ENCODE results near the gene UPK3A. TPM values are rescaled to one million over a fixed set of nuclear protein-coding genes. Genes with fewer than 3 reads are reported as not detected.

The UPK3A gene
- total RNA-seq, 2 donors from 2014 or later: not detected

- ATAC-seq (peak in 1 of 2 donors; percentile 44), DNase-seq (ENCODE audit: low spot score) (no peak)
- Mint-ChIP-seq H3K27me3 (peaks cover 0 to 11% of the 10 kb centered on the region in 2 donors), H3K4me1 (ENCODE audit: low read depth in 2 of 2) (peaks cover 5 to 8% of the 10 kb centered on the region in 2 donors), H3K4me3 (no peak overlapping the region), H3K36me3 (no peaks in the 10 kb centered on the region), H3K9me3 (no peaks in the 10 kb centered on the region), H3K27ac (no peak overlapping the region)
These were observed 14.3 kb downstream of the UPK3A start for GRCh38 chr22:45298934-45299505.

- H3K27me3 Mint-ChIP-seq: peaks cover 0 to 11% of the 10 kb centered on the region in 2 donors
- no peaks in the 10 kb centered on the region for H3K9me3 Mint-ChIP-seq
- no peaks in the 10 kb centered on the region for H3K36me3 Mint-ChIP-seq
- no peak for ATAC-seq
- H3K27ac Mint-ChIP-seq: no peak overlapping the region
- no peak overlapping the region for H3K4me3 Mint-ChIP-seq
- no peak for DNase-seq (ENCODE audit: low spot score)
- peaks cover 0 to 5% of the 10 kb centered on the region in 2 donors for H3K4me1 Mint-ChIP-seq (ENCODE audit: low read depth in 2 of 2)
These were observed 18.0 kb downstream of the UPK3A start for GRCh38 chr22:45302751-45303150.

DNA sequence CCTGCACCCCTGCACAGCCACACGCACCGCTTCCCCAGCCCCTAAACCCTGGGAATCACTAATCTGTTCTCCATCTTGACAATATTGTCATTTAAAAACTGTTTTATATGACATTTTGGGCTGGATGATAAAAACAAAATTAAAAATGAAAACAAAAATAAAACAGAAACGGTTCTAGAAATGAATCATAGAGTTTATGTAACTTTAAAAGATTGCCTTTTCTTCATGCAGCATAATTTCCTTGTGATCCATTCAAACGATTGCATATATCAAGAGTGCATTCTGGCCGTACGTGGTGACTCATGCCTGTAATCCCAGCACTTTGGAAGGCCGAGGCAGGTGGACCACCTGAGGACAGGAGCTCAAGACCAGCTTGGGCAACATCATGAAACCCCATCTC, 18.4 kb downstream of the UPK3A start:
- peaks cover 0 to 5% of the 10 kb centered on the region in 2 donors for H3K4me1 Mint-ChIP-seq (ENCODE audit: low read depth in 2 of 2)

GRCh38 chr22:45304971-45305370, 20.2 kb downstream of the UPK3A start:
- Mint-ChIP-seq H3K4me3 (no peak overlapping the region), H3K9me3 (no peaks in the 10 kb centered on the region), H3K36me3 (no peaks in the 10 kb centered on the region), H3K4me1 (ENCODE audit: low read depth in 2 of 2) (peaks cover 9 to 15% of the 10 kb centered on the region in 2 donors), H3K27ac (no peak overlapping the region), H3K27me3 (peaks cover 0 to 2% of the 10 kb centered on the region in 2 donors)
- ATAC-seq (no peak), DNase-seq (ENCODE audit: low spot score) (no peak)

More for the DNA sequence above, 18.4 kb downstream of the UPK3A start:
- DNase-seq (ENCODE audit: low spot score): no peak
- H3K4me3 Mint-ChIP-seq: no peak overlapping the region
- ATAC-seq: no peak
- no peaks in the 10 kb centered on the region for H3K36me3 Mint-ChIP-seq
- no peaks in the 10 kb centered on the region for H3K9me3 Mint-ChIP-seq
- H3K27me3 Mint-ChIP-seq: peaks cover 0 to 10% of the 10 kb centered on the region in 2 donors
- no peak overlapping the region for H3K27ac Mint-ChIP-seq

DNA sequence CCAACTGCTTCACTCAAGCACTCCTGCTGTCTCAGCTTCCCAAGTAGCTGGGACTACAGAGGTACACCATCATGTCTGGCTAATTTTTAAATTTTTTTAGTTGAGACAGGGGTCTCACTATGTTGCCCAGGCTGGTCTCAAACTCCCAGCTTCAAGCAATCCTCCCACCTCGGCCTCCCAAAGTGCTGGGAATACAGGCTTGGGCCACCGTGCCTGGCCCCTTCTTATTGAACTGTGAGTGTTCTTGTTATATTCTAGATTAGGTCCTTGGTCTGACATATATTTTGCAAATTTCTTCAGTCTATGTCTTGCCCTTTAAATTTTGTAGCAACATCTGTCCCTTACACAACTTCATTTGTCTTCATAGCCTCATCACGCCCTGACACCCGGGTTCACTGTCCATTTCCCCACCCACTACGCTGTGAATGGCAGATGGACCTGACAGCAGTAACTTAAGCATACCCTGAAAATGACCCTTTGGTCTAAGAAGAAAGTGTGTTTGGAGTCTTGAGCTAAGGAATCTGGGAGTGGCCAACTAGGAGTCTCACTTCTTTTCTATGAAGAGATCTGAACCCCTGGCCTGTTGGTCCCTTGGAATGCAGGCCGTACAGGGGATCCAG, 20.8 kb downstream of the UPK3A start:
- ATAC-seq: no peak
- Mint-ChIP-seq H3K4me3 (no peak overlapping the region), H3K27ac (no peak overlapping the region), H3K27me3 (peaks cover 0 to 2% of the 10 kb centered on the region in 2 donors), H3K4me1 (ENCODE audit: low read depth in 2 of 2) (peaks cover 10 to 16% of the 10 kb centered on the region in 2 donors), H3K36me3 (no peaks in the 10 kb centered on the region), H3K9me3 (no peaks in the 10 kb centered on the region)
- DNase-seq (ENCODE audit: low spot score): no peak

DNA sequence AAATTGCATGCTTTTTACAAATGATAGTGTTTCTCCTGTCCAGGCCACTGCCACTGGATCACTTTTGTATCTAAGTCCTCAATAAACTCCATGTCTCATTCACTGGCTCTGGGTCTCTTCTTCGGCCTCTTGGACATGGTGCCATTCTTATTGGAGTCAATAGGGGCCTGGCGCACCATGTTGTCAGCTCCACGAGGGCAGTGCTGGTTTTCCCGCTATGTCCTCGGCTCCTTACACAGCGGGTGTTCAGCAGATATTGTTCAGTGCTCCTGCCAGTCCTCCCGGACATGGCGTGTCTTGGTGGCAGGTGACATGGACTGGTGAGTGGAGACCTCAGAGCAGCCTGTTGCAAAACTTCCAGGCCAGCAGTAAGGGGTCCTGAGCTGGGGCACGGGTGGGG, 21.4 kb downstream of the UPK3A start:
- Mint-ChIP-seq H3K27ac (no peak overlapping the region), H3K4me3 (no peak overlapping the region), H3K36me3 (no peaks in the 10 kb centered on the region), H3K4me1 (ENCODE audit: low read depth in 2 of 2) (peaks cover 15 to 22% of the 10 kb centered on the region in 2 donors), H3K9me3 (no peaks in the 10 kb centered on the region), H3K27me3 (peaks cover 0 to 2% of the 10 kb centered on the region in 2 donors)
- DNase-seq (ENCODE audit: low spot score) (no peak), ATAC-seq (no peak)

- Mint-ChIP-seq H3K9me3 (no peaks in the 10 kb centered on the region), H3K27ac (peak overlapping the region; percentile 87 to 88), H3K36me3 (no peaks in the 10 kb centered on the region), H3K27me3 (no peaks in the 10 kb centered on the region), H3K4me1 (ENCODE audit: low read depth in 2 of 2) (peaks cover 22 to 26% of the 10 kb centered on the region in 2 donors), H3K4me3 (peak overlapping the region; percentile 78)
- DNase-seq (ENCODE audit: low spot score) (no peak), ATAC-seq (no peak)
These were observed 23.7 kb downstream of the UPK3A start for GRCh38 chr22:45308391-45308956.

GRCh38 chr22:45308957-45309421, 24.2 kb downstream of the UPK3A start:
- no peaks in the 10 kb centered on the region for H3K36me3 Mint-ChIP-seq
- H3K4me1 Mint-ChIP-seq (ENCODE audit: low read depth in 2 of 2): peaks cover 22 to 26% of the 10 kb centered on the region in 2 donors
- ATAC-seq (no peak), DNase-seq (ENCODE audit: low spot score) (no peak)
- H3K9me3 Mint-ChIP-seq: no peaks in the 10 kb centered on the region
- H3K27me3 Mint-ChIP-seq: no peaks in the 10 kb centered on the region
- peak overlapping the region; percentile 78 for H3K4me3 Mint-ChIP-seq
- H3K27ac Mint-ChIP-seq: peak overlapping the region; percentile 87 to 88

- ATAC-seq: peak; percentile 94 to 96
- H3K4me1 Mint-ChIP-seq (ENCODE audit: low read depth in 2 of 2): peaks cover 26 to 28% of the 10 kb centered on the region in 2 donors
- H3K36me3 Mint-ChIP-seq: no peaks in the 10 kb centered on the region
- no peaks in the 10 kb centered on the region for H3K9me3 Mint-ChIP-seq
- DNase-seq (ENCODE audit: low spot score): peak; percentile 97
- no peaks in the 10 kb centered on the region for H3K27me3 Mint-ChIP-seq
- peak within 1 kb of the TSS; percentile 87 to 88 for H3K27ac Mint-ChIP-seq
- peak within 1 kb of the TSS; percentile 78 for H3K4me3 Mint-ChIP-seq
These were observed 24.9 kb downstream of the UPK3A start, which contains the start of gene FAM118A for GRCh38 chr22:45309422-45310227. FAM118A (plus strand) TSS chr22:45309934; CDS start chr22:45322380, 12,446 bp downstream.

DNA sequence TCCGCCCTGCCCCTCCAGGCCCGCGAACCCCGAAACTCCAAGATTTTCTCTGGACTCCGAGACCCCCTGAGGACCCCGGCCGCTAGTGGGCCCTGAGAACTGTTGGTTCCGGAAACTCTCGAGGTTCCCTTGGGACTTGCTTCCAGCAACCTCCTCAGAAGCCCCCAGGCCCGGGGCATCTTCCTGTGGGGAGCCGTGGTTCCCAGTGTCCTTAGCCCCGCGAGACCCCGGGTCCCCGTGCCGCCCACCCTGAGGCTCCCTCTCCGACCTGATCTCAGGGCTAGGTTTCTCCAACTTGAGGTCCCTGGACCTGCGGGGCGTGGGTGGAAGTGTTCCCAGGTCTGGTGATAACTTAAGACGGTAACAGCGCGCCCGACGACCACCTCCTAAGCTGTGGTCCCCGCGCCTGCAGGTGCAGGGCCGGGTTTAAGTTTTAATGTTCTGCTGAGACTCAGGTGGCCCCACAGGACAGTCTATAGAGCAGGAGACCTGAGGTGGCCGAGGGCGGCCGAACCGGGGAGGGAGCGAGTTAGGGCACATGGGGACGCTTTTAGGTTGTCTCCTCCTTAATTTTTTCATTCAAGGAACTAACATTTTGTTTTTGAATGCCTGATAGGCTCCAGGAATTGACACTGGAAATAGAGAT, 25.7 kb downstream of the UPK3A start:
- H3K27ac Mint-ChIP-seq: peak overlapping the region; percentile 13 to 82
- H3K27me3 Mint-ChIP-seq: no peaks in the 10 kb centered on the region
- peaks cover 30 to 33% of the 10 kb centered on the region in 2 donors for H3K4me1 Mint-ChIP-seq (ENCODE audit: low read depth in 2 of 2)
- H3K36me3 Mint-ChIP-seq: no peaks in the 10 kb centered on the region
- no peaks in the 10 kb centered on the region for H3K9me3 Mint-ChIP-seq
- DNase-seq (ENCODE audit: low spot score) (no peak), ATAC-seq (no peak)
- H3K4me3 Mint-ChIP-seq: peak overlapping the region; percentile 78

- peak overlapping the region; percentile 13 to 82 for H3K27ac Mint-ChIP-seq
- peak overlapping the region; percentile 78 for H3K4me3 Mint-ChIP-seq
- no peaks in the 10 kb centered on the region for H3K9me3 Mint-ChIP-seq
- no peaks in the 10 kb centered on the region for H3K27me3 Mint-ChIP-seq
- no peaks in the 10 kb centered on the region for H3K36me3 Mint-ChIP-seq
- H3K4me1 Mint-ChIP-seq (ENCODE audit: low read depth in 2 of 2): peaks cover 30 to 34% of the 10 kb centered on the region in 2 donors
- ATAC-seq (no peak), DNase-seq (ENCODE audit: low spot score) (no peak)
These were observed 26.3 kb downstream of the UPK3A start for GRCh38 chr22:45310977-45311531.

DNA sequence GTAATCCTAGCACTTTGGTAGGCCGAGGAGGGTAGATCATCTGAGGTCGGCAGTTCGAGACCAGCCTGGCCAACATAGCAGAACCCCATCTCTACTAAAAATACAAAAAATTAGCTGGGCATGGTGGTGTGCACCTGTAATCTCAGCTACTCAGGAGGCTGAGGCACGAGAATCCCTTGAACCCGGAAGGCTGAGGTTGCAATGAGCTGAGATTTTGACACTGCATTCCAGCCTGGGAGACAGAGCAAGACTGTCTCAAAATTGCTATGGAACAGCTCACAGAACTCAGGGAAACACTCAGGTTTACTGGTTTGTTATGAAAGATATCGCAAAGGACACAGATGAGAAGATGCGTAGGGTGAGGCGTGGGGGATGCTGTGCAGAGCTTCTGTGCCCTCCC, 27.7 kb downstream of the UPK3A start:
- Mint-ChIP-seq H3K36me3 (no peaks in the 10 kb centered on the region), H3K27me3 (no peaks in the 10 kb centered on the region), H3K4me1 (ENCODE audit: low read depth in 2 of 2) (peaks cover 30 to 34% of the 10 kb centered on the region in 2 donors), H3K9me3 (no peaks in the 10 kb centered on the region), H3K4me3 (no peak overlapping the region), H3K27ac (no peak overlapping the region)
- ATAC-seq (no peak), DNase-seq (ENCODE audit: low spot score) (no peak)

GRCh38 chr22:45312856-45313255, 28.1 kb downstream of the UPK3A start:
- no peak for DNase-seq (ENCODE audit: low spot score)
- Mint-ChIP-seq H3K9me3 (no peaks in the 10 kb centered on the region), H3K36me3 (no peaks in the 10 kb centered on the region), H3K27me3 (no peaks in the 10 kb centered on the region), H3K4me3 (no peak overlapping the region), H3K4me1 (ENCODE audit: low read depth in 2 of 2) (peaks cover 32 to 39% of the 10 kb centered on the region in 2 donors), H3K27ac (no peak overlapping the region)
- no peak for ATAC-seq
